ENCODE measurements around the gene RPL13A.

GRCh38 chr19:49479975-49480628 lies 7.3 kb upstream of the RPL13A start:
- TF ChIP-seq CTCF (IDR thresholded peaks at IDR 0.05) = no peak
- TF ChIP-seq EP300 (IDR thresholded peaks at IDR 0.05) = no peak

Measured in suprapubic skin (tissue), 3 donors.